B cell (primary cell): ENCODE results near the gene BIK. TPM values are rescaled to one million over a fixed set of nuclear protein-coding genes. Genes with fewer than 3 reads are reported as not detected.

Source experiments
- ATAC-seq: fragments of 200-7000 bp; cut with Tn5 transposase; one replicate; pipeline ENCODE4 v1.10.0; 2021; ENCODE audit warnings: low read depth, mild to moderate bottlenecking, moderate number of reproducible peaks, moderate library complexity
- CTCF ChIA-PET: fragments of 350-600 bp; sonication (Branson Sonifier 250); formaldehyde crosslinking; loops from one replicate; lab custom pipeline; 2021; ENCODE audit warnings: antibody characterized with exemption, inconsistent platforms; lab: Charles Lee
- POLR2A ChIA-PET: fragments of 350-600 bp; sonication (Branson Sonifier 250); formaldehyde crosslinking; loops from one replicate; lab custom pipeline; 2021; ENCODE audit warnings: antibody characterized with exemption; lab: Charles Lee
- DNase-seq: peaks from one replicate; pipeline ENCODE4 v3.0.0; 2013
- H2AFZ ChIP-seq: 2 replicates; pipeline ENCODE4 v1.6.1; 2012; ENCODE audit warnings: mild to moderate bottlenecking, low read depth, low read length; ENCODE audit not compliant: insufficient read depth, poor library complexity, severe bottlenecking
- H3K27ac ChIP-seq, 2 donors: 1 replicate in 1 of 2; 2 replicates in 1 of 2; pipeline ENCODE4 v1.5.1; 2012 to 2013; ENCODE audit warnings: low read length in 2 of 2, mild to moderate bottlenecking in 2 of 2, moderate library complexity in 1 of 2
- H3K27me3 ChIP-seq, 4 experiments: fragments of 200-600 bp in 1 of 4; sonication (generic) in 1 of 4; replicated peaks in 1 of 4; 1 replicate in 2 of 4; 2 replicates in 2 of 4; pipeline versions ENCODE4 v1.6.1 to v1.7.0; 2013 to 2016; ENCODE audit warnings: low read length in 3 of 4, mild to moderate bottlenecking in 2 of 4, mixed read lengths in 1 of 4, moderate library complexity in 1 of 4; ENCODE audit not compliant: insufficient read depth in 4 of 4, control insufficient read depth in 3 of 4; ENCODE audit errors: control extremely low read depth in 1 of 4
- H3K36me3 ChIP-seq, 2 experiments: replicated peaks in 1 of 2; 1 replicate in 1 of 2; 2 replicates in 1 of 2; pipeline versions ENCODE4 v1.6.1 to v1.7.1; 2013; ENCODE audit warnings: low read length in 1 of 2; ENCODE audit not compliant: insufficient read depth in 2 of 2, control insufficient read depth in 1 of 2; ENCODE audit errors: control extremely low read depth in 1 of 2, extremely low read depth in 1 of 2
- H3K4me1 ChIP-seq, 2 donors: fragments of 200-600 bp in 1 of 2; sonication (generic) in 1 of 2; 1 replicate in 1 of 2; 2 replicates in 1 of 2; pipeline versions ENCODE4 v1.5.1 to v1.6.1; 2013 to 2017; ENCODE audit warnings: low read length in 2 of 2; ENCODE audit not compliant: control insufficient read depth in 2 of 2, insufficient read depth in 2 of 2
- H3K4me2 ChIP-seq: replicated peaks from 2 replicates; pipeline ENCODE3; 2012; ENCODE audit warnings: mild to moderate bottlenecking, low read depth, low read length; ENCODE audit not compliant: poor library complexity, severe bottlenecking
- H3K4me3 ChIP-seq, 5 experiments: fragments of 200-600 bp in 1 of 5; sonication (generic) in 1 of 5; 1 replicate in 3 of 5; 2 replicates in 2 of 5; pipeline versions ENCODE4 v1.5.1 to v1.7.0; 2011 to 2016; ENCODE audit warnings: low read length in 4 of 5, mild to moderate bottlenecking in 4 of 5, low read depth in 2 of 5, control low read depth in 1 of 5, moderate library complexity in 1 of 5; ENCODE audit not compliant: insufficient read depth in 1 of 5; ENCODE audit errors: control extremely low read depth in 1 of 5, extremely low read depth in 1 of 5
- H3K79me2 ChIP-seq: fragments of 200-600 bp; sonication (generic); one replicate; pipeline ENCODE4 v1.6.0; 2016; ENCODE audit warnings: low read length; ENCODE audit not compliant: control insufficient read depth, insufficient read depth
- H3K9ac ChIP-seq: fragments of 200-600 bp; sonication (generic); 2 replicates; pipeline ENCODE4 v1.6.1; 2017; ENCODE audit warnings: mild to moderate bottlenecking, low read length, moderate library complexity
- H3K9me3 ChIP-seq, 3 donors: one replicate each; pipeline versions ENCODE4 v1.6.1 to v1.7.1; 2013; ENCODE audit warnings: low read length in 2 of 3; ENCODE audit not compliant: control insufficient read depth in 2 of 3, insufficient read depth in 1 of 3; ENCODE audit errors: control extremely low read depth in 1 of 3
- H4K20me1 ChIP-seq: 2 replicates; pipeline ENCODE4 v1.6.0; 2012; ENCODE audit warnings: mild to moderate bottlenecking, low read length; ENCODE audit not compliant: insufficient read depth, control insufficient read depth, poor library complexity, severe bottlenecking
- H3K27ac Mint-ChIP-seq: one replicate; pipeline ENCODE4 v1.8.0; 2021; ENCODE audit warnings: mixed read lengths
- H3K27me3 Mint-ChIP-seq: one replicate; pipeline ENCODE4 v1.8.0; 2021; ENCODE audit warnings: mixed read lengths
- H3K4me1 Mint-ChIP-seq: one replicate; pipeline ENCODE4 v1.8.0; 2021; ENCODE audit warnings: mixed read lengths
- H3K4me3 Mint-ChIP-seq: one replicate; pipeline ENCODE4 v1.8.0; 2021; ENCODE audit warnings: mixed read lengths
- H3K9me3 Mint-ChIP-seq: one replicate; pipeline ENCODE4 v1.8.0; 2022; ENCODE audit warnings: mixed read lengths; ENCODE audit not compliant: insufficient read depth
- EZH2 ChIP-seq: IDR thresholded peaks from 2 replicates; pipeline ENCODE4 v1.6.1; 2012; ENCODE audit warnings: borderline replicate concordance, low read depth, mild to moderate bottlenecking, moderate library complexity, low read length; ENCODE audit not compliant: insufficient read depth, poor library complexity, severe bottlenecking
- WGBS: methylation state at CpG from one replicate; pipeline ENCODE4 v1.1.5; 2013; ENCODE audit warnings: missing lambda C conversion rate; ENCODE audit not compliant: insufficient coverage; 5-methylcytosine and 5-hydroxymethylcytosine counted together
- intact Hi-C: fragments of 100-400 bp; cut with micrococcal nuclease; formaldehyde crosslinking; loops from one replicate; pipeline ENCODE4 v1.10.0; 2022
- polyA plus RNA-seq: library from polyadenylated mRNA; depleted of rRNA; stranded (reverse); fragments of >200 nt; gene quantifications from 2 replicates; pipeline ENCODE4 v1.2.3, GENCODE V29; 2012
- total RNA-seq, 2 donors: library from RNA; stranded (reverse); fragments of 120-200 nt in 1 of 2; gene quantifications; 1 replicate in 1 of 2; 2 replicates in 1 of 2; pipeline versions ENCODE4 v1.2.3 to v1.2.4, GENCODE V29; 2013 to 2022
- TF ChIP-seq, protein P1 (sequence below): fragments of 200-600 bp; IDR thresholded peaks from one replicate; pipeline ENCODE4 v1.8.0; 2022; ENCODE audit warnings: antibody characterized with exemption, mild to moderate bottlenecking

BIK gene
- total and polyA plus RNA-seq, 2 donors (not counting 1 experiment from before 2014, with no cell fraction given), result 1.3 to 2.7 TPM

DNA sequence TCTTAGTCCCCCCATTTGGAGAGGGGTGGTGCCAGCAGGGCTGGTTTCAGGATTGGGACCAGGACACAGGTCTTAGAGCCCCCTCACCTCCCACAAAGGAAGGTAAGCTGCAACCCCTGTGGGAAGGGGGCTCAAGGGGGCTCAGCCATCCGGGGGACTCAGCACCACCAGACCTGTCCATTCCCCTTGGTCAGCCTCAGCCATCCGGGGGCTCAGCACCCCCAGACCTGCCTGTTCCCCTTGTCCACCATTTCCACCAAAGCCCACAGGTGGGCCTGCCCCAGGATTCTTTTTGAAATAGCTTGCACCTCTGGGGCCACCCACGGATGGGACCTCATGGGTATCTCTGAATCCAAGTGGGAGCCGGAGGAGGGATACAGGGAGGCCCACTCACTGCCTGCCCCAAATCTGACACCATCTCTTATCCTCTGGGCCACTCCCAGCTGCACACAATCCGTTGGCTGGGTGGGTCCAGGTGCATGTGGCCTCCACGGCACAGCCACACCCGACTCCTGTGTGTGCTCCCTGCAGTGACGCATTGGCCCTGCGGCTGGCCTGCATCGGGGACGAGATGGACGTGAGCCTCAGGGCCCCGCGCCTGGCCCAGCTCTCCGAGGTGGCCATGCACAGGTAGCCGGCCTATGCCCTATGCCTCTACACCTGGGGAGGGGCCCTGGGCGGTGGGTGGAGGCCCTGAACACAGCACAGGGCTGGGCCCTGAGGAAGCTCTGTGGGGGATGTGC, 16.8 kb downstream of the BIK start:
- TF ChIP-seq, protein P1, sequence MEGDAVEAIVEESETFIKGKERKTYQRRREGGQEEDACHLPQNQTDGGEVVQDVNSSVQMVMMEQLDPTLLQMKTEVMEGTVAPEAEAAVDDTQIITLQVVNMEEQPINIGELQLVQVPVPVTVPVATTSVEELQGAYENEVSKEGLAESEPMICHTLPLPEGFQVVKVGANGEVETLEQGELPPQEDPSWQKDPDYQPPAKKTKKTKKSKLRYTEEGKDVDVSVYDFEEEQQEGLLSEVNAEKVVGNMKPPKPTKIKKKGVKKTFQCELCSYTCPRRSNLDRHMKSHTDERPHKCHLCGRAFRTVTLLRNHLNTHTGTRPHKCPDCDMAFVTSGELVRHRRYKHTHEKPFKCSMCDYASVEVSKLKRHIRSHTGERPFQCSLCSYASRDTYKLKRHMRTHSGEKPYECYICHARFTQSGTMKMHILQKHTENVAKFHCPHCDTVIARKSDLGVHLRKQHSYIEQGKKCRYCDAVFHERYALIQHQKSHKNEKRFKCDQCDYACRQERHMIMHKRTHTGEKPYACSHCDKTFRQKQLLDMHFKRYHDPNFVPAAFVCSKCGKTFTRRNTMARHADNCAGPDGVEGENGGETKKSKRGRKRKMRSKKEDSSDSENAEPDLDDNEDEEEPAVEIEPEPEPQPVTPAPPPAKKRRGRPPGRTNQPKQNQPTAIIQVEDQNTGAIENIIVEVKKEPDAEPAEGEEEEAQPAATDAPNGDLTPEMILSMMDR, result no peak
- TF ChIP-seq EZH2, result no peak
- Histone ChIP-seq H3K4me1 (peaks cover 27 to 35% of the 10 kb centered on the region in 2 donors), H3K9me3 (peaks cover 0 to 7% (median 0%) of the 10 kb centered on the region in 3 donors), H3K4me3 (no peak overlapping the region), H3K27ac (no peak overlapping the region), H3K36me3 (peaks cover 0 to 5% of the 10 kb centered on the region in 2 experiments), H3K79me2 (no peaks in the 10 kb centered on the region), H3K4me2 (no peak overlapping the region), H3K9ac (no peak overlapping the region), H3K27me3 (peaks cover 0 to 34% (median 13%) of the 10 kb centered on the region in 4 experiments), H2AFZ (no peak overlapping the region), H4K20me1 (peaks cover 25% of the 10 kb centered on the region)
- intact Hi-C loops, result no loop called here
- Mint-ChIP-seq H3K9me3 (no peaks in the 10 kb centered on the region), H3K27ac (no peak overlapping the region), H3K4me1 (peaks cover 18% of the 10 kb centered on the region), H3K27me3 (peaks cover 8% of the 10 kb centered on the region), H3K4me3 (no peak overlapping the region)
- ATAC-seq (no peak), DNase-seq (no peak)
- POLR2A ChIA-PET, result no interaction called here
- CTCF ChIA-PET, result interaction anchor here (3.8 kb wide), 1 partner anchor 8 kb away, joined by 14 read pairs; no protein-coding TSS in a partner anchor
- WGBS, result 83% methylated on average over 17 of the region's 17 CpGs

DNA sequence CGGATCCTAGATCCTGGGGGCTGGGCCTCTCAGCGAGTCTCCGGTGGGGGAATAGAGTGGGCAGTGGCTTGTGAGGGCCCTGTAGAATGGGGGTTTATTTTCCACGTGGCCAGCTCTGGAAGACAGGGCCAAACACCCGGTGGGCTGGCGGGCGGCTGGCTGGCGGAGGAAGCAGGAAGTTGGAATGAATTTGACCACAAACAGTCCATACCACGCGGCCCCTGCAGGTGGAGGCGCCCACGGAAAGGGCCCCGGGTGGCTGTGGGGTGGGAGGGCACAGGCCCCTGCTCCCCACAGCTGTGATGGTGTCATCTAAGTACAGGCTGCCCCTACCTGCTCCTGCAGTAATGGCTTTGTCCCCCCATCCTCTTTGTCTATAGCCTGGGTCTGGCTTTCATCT, 17.6 kb downstream of the BIK start:
- H3K4me1 Mint-ChIP-seq, result peaks cover 10% of the 10 kb centered on the region
- ATAC-seq, result no peak
- no peak overlapping the region for H3K27ac Mint-ChIP-seq
- H3K4me3 Mint-ChIP-seq, result no peak overlapping the region
- TF ChIP-seq, protein P1, result no peak
- TF ChIP-seq EZH2, result no peak
- H3K9ac ChIP-seq, result no peak overlapping the region
- peaks cover 24 to 29% of the 10 kb centered on the region in 2 donors for H3K4me1 ChIP-seq
- no peak overlapping the region for H3K4me3 ChIP-seq
- H2AFZ ChIP-seq, result no peak overlapping the region
- H3K4me2 ChIP-seq, result peak overlapping the region; percentile 12
- WGBS, result 19% methylated on average over 6 of the region's 13 CpGs
- peaks cover 0 to 32% (median 11%) of the 10 kb centered on the region in 4 experiments for H3K27me3 ChIP-seq
- intact Hi-C loops, result no loop called here
- no peak overlapping the region for H3K27ac ChIP-seq
- POLR2A ChIA-PET, result no interaction called here
- H3K9me3 ChIP-seq, result peaks cover 0 to 7% (median 0%) of the 10 kb centered on the region in 3 donors
- H3K36me3 ChIP-seq, result peaks cover 0 to 11% of the 10 kb centered on the region in 2 experiments
- CTCF ChIA-PET, result interaction anchor here (0.6 to 3.8 kb wide), 3 partner anchors 8 to 43 kb away, joined by 3 to 14 read pairs (median 3); partner anchors contain the start of gene BIK
- H3K79me2 ChIP-seq, result no peaks in the 10 kb centered on the region
- no peaks in the 10 kb centered on the region for H3K9me3 Mint-ChIP-seq
- H3K27me3 Mint-ChIP-seq, result no peaks in the 10 kb centered on the region
- H4K20me1 ChIP-seq, result peaks cover 28% of the 10 kb centered on the region
- no peak for DNase-seq
